CD1c-positive myeloid dendritic cell (primary cell): ENCODE measurements around the gene TM9SF2.

ENCODE experiments used
- DNase-seq: peaks from one replicate; pipeline ENCODE4 v3.0.0-alpha.2; 2016; ENCODE audit errors: extremely low spot score

TM9SF2 gene

GRCh38 chr13:99577934-99578917, 77.0 kb downstream of the TM9SF2 start:
- no peak for DNase-seq

- DNase-seq: no peak
Observed at GRCh38 chr13:99580500-99581268, 79.4 kb downstream of the TM9SF2 start.

DNA sequence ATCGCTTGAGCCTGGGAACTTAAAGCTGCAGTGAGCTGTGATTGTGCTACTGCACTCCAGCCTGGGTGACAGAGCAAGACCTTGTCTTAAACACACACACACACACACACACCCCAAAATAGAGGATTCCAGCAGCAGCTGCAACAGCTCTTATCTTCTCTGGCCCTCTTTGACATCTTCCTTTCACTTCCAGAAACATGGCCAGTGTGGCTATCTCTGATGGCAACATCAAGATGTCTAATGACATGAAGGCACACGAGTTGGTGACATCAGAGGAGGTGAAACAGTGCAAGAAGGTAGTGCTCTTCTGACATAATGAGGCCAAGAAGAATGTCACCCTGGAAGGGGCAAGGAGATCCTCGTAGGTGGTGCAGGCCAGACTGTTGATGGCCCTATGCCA, 81.2 kb downstream of the TM9SF2 start:
- no peak for DNase-seq

- DNase-seq: no peak
Observed at GRCh38 chr13:99585609-99586008, 84.3 kb downstream of the TM9SF2 start.

- no peak for DNase-seq
Observed at GRCh38 chr13:99587021-99587420, 85.7 kb downstream of the TM9SF2 start.

DNA sequence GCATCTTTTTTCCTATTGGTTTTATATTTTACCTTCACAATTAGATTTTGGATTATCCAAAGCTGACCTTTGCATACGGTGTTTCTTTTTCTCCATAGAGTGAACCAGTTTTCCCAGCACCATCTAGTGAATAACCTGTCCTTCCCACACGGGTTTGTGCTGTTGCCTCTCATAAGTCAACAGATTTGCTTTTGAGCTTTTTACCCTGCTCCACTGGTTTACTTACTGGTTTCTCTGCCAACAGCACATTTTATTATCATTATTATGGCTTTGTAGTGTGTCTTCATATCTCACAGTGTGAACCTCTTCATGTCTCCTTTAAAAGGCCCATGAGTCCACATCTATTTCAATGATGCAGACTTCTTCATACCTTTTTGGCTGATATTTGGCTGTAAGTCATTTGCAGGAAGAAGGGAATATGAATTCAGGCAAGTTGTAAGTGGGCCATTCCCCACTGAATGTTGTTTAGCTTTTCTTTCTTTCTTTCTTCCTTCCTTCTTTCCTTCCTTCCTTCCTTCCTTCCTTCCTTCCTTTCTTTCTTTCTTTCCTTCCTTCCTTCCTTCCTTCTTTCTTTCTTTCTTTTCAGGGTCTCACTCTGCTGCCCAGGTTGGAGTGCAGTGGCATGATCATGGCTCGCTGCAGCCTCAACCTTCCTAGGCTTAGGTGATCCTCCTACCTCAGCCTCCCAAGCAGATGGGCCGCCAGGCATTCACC, 86.8 kb downstream of the TM9SF2 start:
- DNase-seq: no peak

DNA sequence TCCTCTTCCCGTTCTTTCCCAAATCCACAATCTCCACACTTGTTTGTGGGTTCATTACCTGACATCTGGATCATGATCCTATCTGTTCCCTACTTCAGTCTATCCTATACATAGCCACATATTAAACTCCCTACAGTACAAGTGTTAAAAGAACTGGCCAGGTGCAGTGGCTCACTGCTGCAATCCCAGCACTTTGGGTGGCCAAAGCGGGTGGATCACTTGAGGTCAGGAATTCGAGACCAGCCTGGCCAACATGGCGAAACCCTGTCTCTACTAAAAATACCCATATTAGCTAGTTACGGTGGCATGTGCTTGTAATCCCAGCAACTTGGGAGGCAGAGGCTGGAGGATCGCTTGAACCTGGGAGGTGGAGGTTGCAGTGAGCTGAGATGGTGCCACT, 88.3 kb downstream of the TM9SF2 start:
- DNase-seq: no peak

DNA sequence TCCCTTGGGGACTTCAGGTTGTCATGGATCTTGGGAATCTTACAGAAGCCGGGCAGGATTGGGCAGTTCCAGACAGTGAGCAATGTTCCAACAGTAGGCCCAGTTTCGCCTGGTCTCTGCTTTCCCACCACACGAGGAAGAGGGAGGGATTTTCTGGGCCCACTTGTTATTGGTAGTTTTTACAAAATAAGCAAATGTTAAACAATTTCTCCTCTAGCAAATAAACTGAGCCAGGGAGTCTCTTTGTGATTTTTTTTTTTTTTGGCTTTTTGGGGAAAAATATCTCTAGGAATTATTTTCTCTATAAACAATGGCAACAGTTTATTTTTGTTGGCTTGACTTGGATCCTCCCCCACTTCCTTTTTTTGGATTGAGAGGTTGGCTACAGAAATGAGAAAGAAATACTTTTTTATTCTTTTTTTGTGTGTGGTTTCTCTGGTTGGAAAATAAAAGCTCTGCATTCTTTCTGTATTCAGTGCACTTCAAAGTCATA, 89.3 kb downstream of the TM9SF2 start:
- DNase-seq: no peak

GRCh38 chr13:99596180-99596579, 94.9 kb downstream of the TM9SF2 start:
- no peak for DNase-seq

- DNase-seq: no peak
Observed at GRCh38 chr13:99600318-99600717, 99.0 kb downstream of the TM9SF2 start.

GRCh38 chr13:99601535-99601934, 100.3 kb downstream of the TM9SF2 start:
- no peak for DNase-seq

DNA sequence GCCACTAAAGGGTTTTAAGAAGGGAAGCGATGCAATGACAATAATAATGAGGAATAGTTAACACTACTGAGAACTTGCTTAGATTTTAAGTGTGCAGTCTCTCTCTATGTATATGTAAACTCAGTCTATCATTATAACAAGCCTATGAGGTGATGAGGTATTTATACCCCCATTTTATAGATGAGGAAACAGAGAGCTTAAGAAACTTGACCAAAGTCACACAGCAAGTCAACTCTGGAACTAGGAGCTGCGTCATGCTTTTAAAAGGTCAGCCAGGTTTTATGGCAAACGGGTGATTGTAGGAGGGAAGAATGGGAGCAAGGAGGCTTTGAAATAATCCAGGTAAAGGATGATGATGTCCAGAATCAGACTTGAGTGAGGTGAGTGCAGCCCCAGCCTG, 103.4 kb downstream of the TM9SF2 start:
- no peak for DNase-seq

DNA sequence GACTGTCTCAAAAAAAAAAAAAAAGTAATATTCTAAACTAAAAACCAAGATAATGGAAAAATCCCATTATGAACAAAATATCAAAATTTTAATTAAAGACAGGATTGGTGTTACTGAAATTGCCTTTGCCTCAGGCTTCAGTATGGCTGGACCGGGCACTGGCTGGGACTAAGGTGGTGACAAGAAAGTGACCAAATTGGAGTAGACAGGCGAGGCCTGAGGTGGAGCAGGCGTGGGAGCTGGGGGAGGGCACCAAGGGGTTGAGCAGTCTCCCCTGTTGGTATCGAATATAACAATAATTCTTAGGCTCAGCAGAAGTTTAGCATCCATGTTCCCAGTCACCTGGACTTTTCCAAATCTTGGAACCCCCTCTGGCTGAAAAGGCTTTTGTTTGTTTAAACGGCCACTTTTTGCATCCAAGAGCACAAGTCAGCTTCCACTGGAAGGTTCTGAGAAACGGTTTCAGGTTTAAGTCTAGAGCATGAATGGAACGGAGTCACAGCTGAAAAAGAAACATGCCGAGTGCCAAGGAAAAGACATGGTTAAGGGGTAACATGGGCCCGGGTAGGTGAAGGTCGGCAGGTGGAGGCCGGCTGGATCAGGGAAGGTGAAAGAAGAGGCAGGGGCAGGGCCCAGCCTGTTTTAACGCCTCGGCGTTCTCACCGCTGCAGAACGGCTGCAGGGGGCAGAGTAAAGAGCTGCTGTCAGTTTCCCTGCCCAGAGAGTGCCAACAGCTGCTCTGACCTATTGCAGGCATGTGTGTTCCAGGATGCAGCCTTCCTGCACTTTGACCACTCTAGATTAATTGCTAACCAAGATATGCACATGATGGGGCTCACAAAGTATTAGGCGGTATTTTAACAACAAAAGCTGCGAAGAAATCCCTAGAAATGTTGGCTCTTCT, 104.4 kb downstream of the TM9SF2 start:
- DNase-seq: peak; percentile 27

DNA sequence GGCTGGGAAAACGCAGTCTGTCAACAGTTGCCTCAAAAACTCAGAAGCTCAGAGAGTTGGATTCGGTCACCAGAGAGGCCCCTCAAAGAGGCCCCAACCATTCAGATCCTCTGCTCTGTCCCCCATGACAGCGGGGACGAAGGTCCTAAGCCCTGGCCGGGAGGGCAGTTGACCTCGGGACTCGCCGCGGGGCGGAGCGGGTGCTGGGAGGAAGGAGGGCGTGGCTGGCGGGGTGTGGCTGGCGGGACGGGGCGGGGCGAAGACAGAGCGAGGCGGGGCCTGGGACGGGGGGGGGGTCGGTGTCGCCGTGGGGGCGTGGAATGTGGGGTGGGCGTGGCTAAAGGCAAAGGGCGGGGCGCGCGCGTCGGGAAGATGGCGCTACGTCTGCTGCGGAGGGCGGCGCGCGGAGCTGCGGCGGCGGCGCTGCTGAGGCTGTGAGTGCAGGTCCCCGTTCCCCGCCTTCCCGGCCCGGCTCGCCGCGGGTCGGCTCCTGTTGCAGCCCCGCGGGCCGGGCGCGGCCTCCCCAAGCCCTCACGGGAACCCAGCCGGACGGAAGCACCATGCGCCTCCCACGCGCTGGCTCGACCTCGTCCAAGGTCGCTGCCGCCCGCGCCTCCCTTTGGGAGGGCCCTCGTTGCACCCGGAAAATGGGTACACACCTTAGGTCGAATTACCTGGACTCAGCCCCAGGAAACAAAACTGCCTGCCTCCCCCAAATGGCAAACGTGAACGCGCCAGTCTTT, 105.2 kb downstream of the TM9SF2 start, which contains the start of gene CLYBL:
Gene CLYBL, plus strand, starts transcription at position 367 of the 743 bp plus-strand sequence.
- DNase-seq: peak; percentile 90

DNA sequence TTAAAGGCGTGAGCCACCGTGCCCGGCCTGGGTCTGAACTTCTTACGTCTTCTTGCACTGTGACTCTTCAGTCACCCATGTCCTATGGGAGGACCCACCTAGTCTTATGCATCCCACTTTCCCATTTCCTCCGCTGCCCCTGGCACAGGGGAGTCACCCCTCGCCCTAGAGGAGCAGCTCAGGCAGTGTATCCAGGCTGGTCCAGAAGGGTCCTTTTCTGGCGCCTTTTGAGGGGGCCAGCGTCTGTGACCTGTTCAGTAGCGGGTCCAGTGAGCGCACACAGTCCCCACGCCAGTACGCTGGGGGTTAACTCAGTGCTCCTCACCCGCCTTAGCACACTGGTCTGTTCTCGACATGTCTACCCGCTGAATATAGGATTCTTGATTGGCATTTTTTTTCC, 107.1 kb downstream of the TM9SF2 start:
- no peak for DNase-seq

DNA sequence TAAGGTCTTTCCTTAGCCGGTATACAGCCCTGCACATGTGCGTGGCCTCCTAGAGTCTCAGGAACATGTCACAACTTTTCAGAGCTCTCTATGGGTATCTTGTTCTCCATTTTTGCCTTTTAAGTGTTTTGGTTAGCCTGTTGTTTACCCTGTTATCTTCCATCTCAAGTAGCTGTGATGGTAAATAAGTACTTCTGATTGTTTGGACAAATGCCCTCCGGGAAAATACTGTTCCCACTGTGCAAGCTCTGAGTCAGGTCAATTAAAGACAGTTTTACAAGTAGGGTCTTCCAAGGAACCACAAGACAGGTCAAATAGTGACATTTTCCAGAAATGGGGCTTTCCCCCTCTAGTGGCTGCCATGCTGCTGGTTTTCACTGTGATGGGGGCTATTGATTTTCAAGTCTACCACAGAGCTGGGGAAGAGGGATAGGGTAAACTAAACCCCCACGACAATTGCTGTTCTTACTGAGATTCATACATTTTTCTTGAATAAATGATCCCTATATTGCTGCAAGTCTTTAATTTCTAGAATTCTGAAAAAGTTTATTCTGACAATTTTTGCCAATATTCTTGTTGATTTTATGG, 109.5 kb downstream of the TM9SF2 start:
- DNase-seq: no peak
